SK-N-SH (cell line): ENCODE measurements around the gene VMAC. TPM values are rescaled to one million over a fixed set of nuclear protein-coding genes. Genes with fewer than 3 reads are reported as not detected.
A peak's percentile ranks its signal among the peaks of the same experiment; 100 is the strongest.

Experiments used
- CTCF ChIA-PET: fragments of 300-600, 350-600 bp; formaldehyde crosslinking; extraction: SDS; loops from one replicate; lab custom pipeline; 2021; lab: Yijun Ruan, JAX
- POLR2A ChIA-PET: fragments of 350-600 bp; sonication (Branson Sonifier 250); formaldehyde crosslinking; extraction: SDS; loops from one replicate; lab custom pipeline; 2020; ENCODE audit warnings: antibody characterized with exemption, inconsistent platforms; lab: Yijun Ruan, JAX
- DNase-seq: peaks from one replicate; pipeline ENCODE4 v3.0.0; 2012
- H2AFZ ChIP-seq: fragments of 200-600 bp; sonication (generic); 2 replicates; pipeline ENCODE4 v1.8.1; 2016; ENCODE audit warnings: antibody characterized with exemption, mild to moderate bottlenecking, low read depth
- H3F3A ChIP-seq: fragments of 200-600 bp; sonication (generic); replicated peaks from 2 replicates; pipeline ENCODE3; 2016; ENCODE audit warnings: antibody characterized with exemption, mild to moderate bottlenecking; ENCODE audit not compliant: insufficient read depth
- H3K27ac ChIP-seq, 2 experiments: fragments of 200-500 bp in 1 of 2; fragments of 200-600 bp in 1 of 2; sonication (Bioruptor generic) in 1 of 2; sonication (generic), shearing (Covaris generic) in 1 of 2; 2 replicates each; pipeline versions ENCODE4 v1.5.1 to v1.6.1; 2014 to 2016; ENCODE audit warnings: low read depth in 2 of 2, inconsistent platforms in 1 of 2, low read length in 1 of 2, mild to moderate bottlenecking in 1 of 2, mixed read lengths in 1 of 2
- H3K27me3 ChIP-seq: fragments of 200-600 bp; sonication (generic), shearing (Covaris generic); 2 replicates; pipeline ENCODE4 v1.6.1; 2016; ENCODE audit warnings: mixed run types; ENCODE audit not compliant: insufficient read depth
- H3K36me3 ChIP-seq, 2 experiments: fragments of 200-500 bp in 1 of 2; fragments of 200-600 bp in 1 of 2; sonication (Bioruptor generic) in 1 of 2; sonication (generic) in 1 of 2; replicated peaks in 1 of 2; 2 replicates each; pipeline versions ENCODE3 to v1.5.1; 2014 to 2016; ENCODE audit warnings: low read length in 1 of 2, mild to moderate bottlenecking in 1 of 2; ENCODE audit not compliant: insufficient read depth in 2 of 2, control insufficient read depth in 1 of 2
- H3K4me1 ChIP-seq, 2 experiments: fragments of 200-500 bp in 1 of 2; fragments of 200-600 bp in 1 of 2; sonication (Bioruptor generic) in 1 of 2; sonication (generic), shearing (Covaris generic) in 1 of 2; 2 replicates each; pipeline versions ENCODE4 v1.5.1 to v1.6.1; 2014 to 2016; ENCODE audit warnings: low read depth in 1 of 2, low read length in 1 of 2, mixed run types in 1 of 2; ENCODE audit not compliant: insufficient read depth in 2 of 2, control insufficient read depth in 1 of 2
- H3K4me2 ChIP-seq: fragments of 200-600 bp; sonication (generic), shearing (Covaris generic); 2 replicates; pipeline ENCODE4 v1.6.1; 2017; ENCODE audit warnings: mixed run types
- H3K4me3 ChIP-seq, 2 experiments: fragments of 200-500 bp in 1 of 2; fragments of 200-600 bp in 1 of 2; sonication (Bioruptor generic) in 1 of 2; sonication (generic), shearing (Covaris generic) in 1 of 2; 2 replicates each; pipeline versions ENCODE4 v1.5.1 to v1.8.1; 2014 to 2016; ENCODE audit warnings: low read depth in 2 of 2, inconsistent platforms in 1 of 2, low read length in 1 of 2, mild to moderate bottlenecking in 1 of 2, mixed read lengths in 1 of 2, moderate library complexity in 1 of 2
- H3K79me2 ChIP-seq: fragments of 200-600 bp; sonication (generic); 2 replicates; pipeline ENCODE4 v1.8.1; 2017; ENCODE audit warnings: mild to moderate bottlenecking; ENCODE audit not compliant: insufficient read depth
- H3K9ac ChIP-seq: fragments of 200-600 bp; sonication (generic); 2 replicates; pipeline ENCODE4 v1.6.1; 2017; ENCODE audit warnings: mixed run types
- H3K9me2 ChIP-seq: fragments of 200-600 bp; sonication (generic); 2 replicates; pipeline ENCODE4 v1.6.1; 2017; ENCODE audit warnings: mixed run types
- H3K9me3 ChIP-seq: fragments of 200-600 bp; sonication (generic); 2 replicates; pipeline ENCODE4 v1.6.1; 2017; ENCODE audit warnings: mixed run types, mild to moderate bottlenecking, moderate library complexity
- H4K20me1 ChIP-seq: fragments of 200-600 bp; sonication (generic); 2 replicates; pipeline ENCODE4 v1.6.1; 2017; ENCODE audit warnings: mild to moderate bottlenecking, mixed run types; ENCODE audit not compliant: insufficient read depth
- CTCF ChIP-seq: fragments of 200-600 bp; sonication (generic); IDR thresholded peaks from 2 replicates; pipeline ENCODE4 v1.6.1; 2017; ENCODE audit warnings: antibody characterized with exemption, mild to moderate bottlenecking, moderate library complexity
- FOXJ3 ChIP-seq: sonication (generic); formaldehyde crosslinking; IDR thresholded peaks from 2 replicates; pipeline ENCODE4 v1.5.1; 2020; ENCODE audit warnings: mild to moderate bottlenecking, missing genetic modification reagents
- MAX ChIP-seq: IDR thresholded peaks from 2 replicates; pipeline ENCODE4 v1.4.0; 2012; ENCODE audit warnings: low read depth
- MEF2A ChIP-seq: IDR thresholded peaks from 2 replicates; pipeline ENCODE4 v1.4.0; 2012; ENCODE audit warnings: low read depth, borderline replicate concordance
- NRF1 ChIP-seq: IDR thresholded peaks from 2 replicates; pipeline ENCODE4 v1.6.1; 2012; ENCODE audit warnings: low read depth, mild to moderate bottlenecking, low read length
- RAD21 ChIP-seq: IDR thresholded peaks from 2 replicates; pipeline ENCODE4 v1.6.1; 2012; ENCODE audit warnings: mild to moderate bottlenecking, low read length
- RCOR1 ChIP-seq: fragments of 150-350 bp; IDR thresholded peaks from 2 replicates; pipeline ENCODE4 v1.6.1; 2017; ENCODE audit warnings: antibody characterized with exemption, low read length
- REST ChIP-seq: IDR thresholded peaks from 2 replicates; pipeline ENCODE4 v1.6.1; 2012; ENCODE audit warnings: mild to moderate bottlenecking, low read depth, low read length, moderate library complexity
- RFX5 ChIP-seq: IDR thresholded peaks from 2 replicates; pipeline ENCODE4 v1.6.1; 2012; ENCODE audit warnings: mild to moderate bottlenecking, improper control_type of control experiment, low read length
- SIN3A ChIP-seq: IDR thresholded peaks from 2 replicates; pipeline ENCODE4 v1.6.1; 2012; ENCODE audit warnings: low read depth, mild to moderate bottlenecking, low read length, moderate library complexity, borderline replicate concordance
- SMC3 ChIP-seq: IDR thresholded peaks from 2 replicates; pipeline ENCODE4 v1.6.1; 2012; ENCODE audit warnings: low read depth, low read length, improper control_type of control experiment
- TCF12 ChIP-seq: IDR thresholded peaks from 2 replicates; pipeline ENCODE4 v1.4.0; 2012
- TEAD4 ChIP-seq: IDR thresholded peaks from 2 replicates; pipeline ENCODE4 v1.4.0; 2012; ENCODE audit warnings: mild to moderate bottlenecking, borderline replicate concordance; ENCODE audit not compliant: insufficient read depth
- USF1 ChIP-seq: IDR thresholded peaks from 2 replicates; pipeline ENCODE4 v1.4.0; 2012; ENCODE audit warnings: low read depth, borderline replicate concordance
- USF2 ChIP-seq: fragments of 150-350 bp; IDR thresholded peaks from 2 replicates; pipeline ENCODE4 v1.6.1; 2017; ENCODE audit warnings: antibody characterized with exemption, low read length, low read depth, borderline replicate concordance
- WGBS: methylation state at CpG from one replicate; pipeline ENCODE4 v1.1.6; 2017; ENCODE audit warnings: low lambda C conversion rate; 5-methylcytosine and 5-hydroxymethylcytosine counted together
- polyA plus RNA-seq, 3 experiments: library from polyadenylated mRNA; depleted of rRNA; stranded (reverse); fragments of >200 nt; gene quantifications; 2 replicates each; pipeline ENCODE4 v1.2.3, GENCODE V29; 2012

Gene VMAC
- polyA plus RNA-seq, 1 of the 3 experiments (the other 2 are of a cell fraction): 6.5 TPM

- Histone ChIP-seq H3F3A (no peaks in the 10 kb centered on the region), H3K79me2 (peaks cover 43% of the 10 kb centered on the region), H3K4me1 (peaks cover 2 to 34% of the 10 kb centered on the region in 2 experiments; a peak in 2 of 4 replicates), H3K9me3 (no peaks in the 10 kb centered on the region), H4K20me1 (peaks cover 25% of the 10 kb centered on the region), H3K4me3 (no peak overlapping the region), H2AFZ (no peak overlapping the region), H3K9me2 (no peaks in the 10 kb centered on the region), H3K9ac (no peak overlapping the region), H3K36me3 (peaks cover 3 to 19% of the 10 kb centered on the region in 2 experiments), H3K27me3 (no peaks in the 10 kb centered on the region), H3K4me2 (no peak overlapping the region), H3K27ac (no peak overlapping the region; a peak in 1 of 4 replicates)
- POLR2A ChIA-PET: interaction anchor here (0.9 kb wide), 1 partner anchor 69 kb away, joined by 3 read pairs; no protein-coding TSS in a partner anchor
- TF ChIP-seq RCOR1 (no peak), RAD21 (0 out of 2 replicates have a peak, but pooled peaks have one; percentile 3), TCF12 (no peak), MEF2A (no peak), CTCF (peak; percentile 18; the same call in 1 of the 2 replicates), REST (no peak)
- 94% methylated on average over 11 of the region's 30 CpGs for WGBS
- CTCF ChIA-PET: interaction anchor here (1.0 to 5.6 kb wide), 8 partner anchors 25 to 124 kb away, joined by 3 to 27 read pairs (median 3); partner anchors contain the start of gene NRTN
- no peak for DNase-seq
Observed at GRCh38 chr19:5897189-5897969, 7.3 kb upstream of the VMAC start.

- H3K79me2 ChIP-seq: peaks cover 54% of the 10 kb centered on the region
- WGBS: 95% methylated on average over 6 of the region's 13 CpGs
- TF ChIP-seq FOXJ3 (CRISPR knock-in tag): no peak
- TF ChIP-seq NRF1: no peak
- TF ChIP-seq MAX: no peak
- no peak for TF ChIP-seq RAD21
- no peak for TF ChIP-seq TEAD4
- no peak for TF ChIP-seq SMC3
- TF ChIP-seq RFX5: no peak
- no peak for TF ChIP-seq USF2
- TF ChIP-seq USF1: no peak
- TF ChIP-seq RCOR1: no peak
- no peak for TF ChIP-seq SIN3A
Observed at GRCh38 chr19:5899728-5900526, 4.7 kb upstream of the VMAC start.

More at GRCh38 chr19:5899728-5900526, 4.7 kb upstream of the VMAC start:
- H3F3A ChIP-seq: no peaks in the 10 kb centered on the region
- H3K4me3 ChIP-seq: no peak overlapping the region
- ChIA-PET CTCF (interaction anchor here (1.1 to 5.6 kb wide), 2 partner anchors 47 to 96 kb away, joined by 3 to 27 read pairs; partner anchors contain the start of gene NRTN), POLR2A (no interaction called here)
- DNase-seq: no peak
- H3K4me2 ChIP-seq: no peak overlapping the region
- H3K27me3 ChIP-seq: no peaks in the 10 kb centered on the region
- H3K9me2 ChIP-seq: no peaks in the 10 kb centered on the region
- peaks cover 3 to 18% of the 10 kb centered on the region in 2 experiments for H3K36me3 ChIP-seq
- peaks cover 5 to 12% of the 10 kb centered on the region in 2 experiments; a peak in 2 of 4 replicates for H3K4me1 ChIP-seq
- H3K27ac ChIP-seq: no peak overlapping the region
- H4K20me1 ChIP-seq: peaks cover 28% of the 10 kb centered on the region
- H2AFZ ChIP-seq: no peak overlapping the region
- no peak overlapping the region for H3K9ac ChIP-seq
- no peaks in the 10 kb centered on the region for H3K9me3 ChIP-seq
